Vagina (tissue), 2 donors: ENCODE measurements around the gene TBC1D16.

Experiments
- POLR2A ChIP-seq, 2 donors: fragments of 450-650 bp; IDR thresholded peaks; one replicate each; pipeline ENCODE4 v1.6.1; 2017; ENCODE audit warnings: antibody characterized with exemption in 2 of 2, mild to moderate bottlenecking in 2 of 2, moderate library complexity in 2 of 2
- TF ChIP-seq, protein P1 (sequence below), 3 experiments: fragments of 450-650 bp in 2 of 3; fragments of 200-600 bp in 1 of 3; sonication (generic) in 1 of 3; IDR thresholded peaks; one replicate each; pipeline ENCODE4 v1.5.1; 2017 to 2019; ENCODE audit warnings: antibody characterized with exemption in 3 of 3, mild to moderate bottlenecking in 2 of 3, moderate library complexity in 2 of 3

DNA sequence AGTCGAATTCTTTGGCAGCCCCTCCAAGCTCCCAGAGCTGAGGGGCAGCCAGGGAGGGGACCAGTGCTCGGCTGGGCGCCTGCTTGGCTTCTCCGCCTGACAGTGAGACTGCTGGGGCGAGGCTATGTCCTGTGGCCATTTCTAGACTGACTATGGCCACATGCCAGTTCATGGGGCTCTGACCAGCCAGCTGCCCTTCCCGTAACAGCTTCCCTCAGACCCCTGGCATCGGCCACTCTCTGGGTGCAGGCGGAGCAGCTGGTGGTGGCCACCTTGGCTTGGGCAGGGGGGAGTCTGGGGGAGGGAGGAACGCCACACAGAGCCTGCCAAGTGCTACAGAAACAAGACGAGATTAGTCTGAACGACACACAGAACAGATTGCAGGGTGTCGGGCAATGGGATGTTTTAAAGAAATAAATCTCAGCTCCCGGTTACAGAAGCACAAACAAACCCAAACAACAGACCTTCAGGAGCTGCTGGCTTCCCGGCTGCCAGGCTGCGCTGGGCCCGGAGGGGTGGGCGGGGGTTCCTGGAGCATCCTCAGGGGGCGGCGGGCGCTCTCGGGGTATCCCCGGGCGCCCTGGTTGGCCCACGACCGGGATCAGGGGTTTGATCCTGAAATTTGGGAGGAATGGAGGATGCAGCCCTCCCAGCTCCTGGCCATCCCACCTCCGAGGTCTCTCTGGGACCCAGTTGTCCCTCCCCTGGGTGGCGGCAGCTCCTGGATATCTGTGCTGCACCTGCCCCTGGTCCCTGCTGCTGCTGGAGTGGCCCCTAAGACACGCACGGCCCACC is 34.5 kb downstream of the TBC1D16 start:
- TF ChIP-seq, protein P1, sequence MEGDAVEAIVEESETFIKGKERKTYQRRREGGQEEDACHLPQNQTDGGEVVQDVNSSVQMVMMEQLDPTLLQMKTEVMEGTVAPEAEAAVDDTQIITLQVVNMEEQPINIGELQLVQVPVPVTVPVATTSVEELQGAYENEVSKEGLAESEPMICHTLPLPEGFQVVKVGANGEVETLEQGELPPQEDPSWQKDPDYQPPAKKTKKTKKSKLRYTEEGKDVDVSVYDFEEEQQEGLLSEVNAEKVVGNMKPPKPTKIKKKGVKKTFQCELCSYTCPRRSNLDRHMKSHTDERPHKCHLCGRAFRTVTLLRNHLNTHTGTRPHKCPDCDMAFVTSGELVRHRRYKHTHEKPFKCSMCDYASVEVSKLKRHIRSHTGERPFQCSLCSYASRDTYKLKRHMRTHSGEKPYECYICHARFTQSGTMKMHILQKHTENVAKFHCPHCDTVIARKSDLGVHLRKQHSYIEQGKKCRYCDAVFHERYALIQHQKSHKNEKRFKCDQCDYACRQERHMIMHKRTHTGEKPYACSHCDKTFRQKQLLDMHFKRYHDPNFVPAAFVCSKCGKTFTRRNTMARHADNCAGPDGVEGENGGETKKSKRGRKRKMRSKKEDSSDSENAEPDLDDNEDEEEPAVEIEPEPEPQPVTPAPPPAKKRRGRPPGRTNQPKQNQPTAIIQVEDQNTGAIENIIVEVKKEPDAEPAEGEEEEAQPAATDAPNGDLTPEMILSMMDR (IDR thresholded peaks at IDR 0.05): no peak
- TF ChIP-seq POLR2A (IDR thresholded peaks at IDR 0.05): no peak
